GM15510 (cell line): ENCODE measurements around the gene ALG12.
A peak's percentile ranks its signal among the peaks of the same experiment; 100 is the strongest.

Experiments
- POLR2A ChIP-seq: IDR thresholded peaks from 3 replicates; pipeline ENCODE4 v1.6.1; 2011; ENCODE audit warnings: borderline replicate concordance; ENCODE audit not compliant: insufficient read length; ENCODE audit errors: extremely low read depth

The ALG12 gene

GRCh38 chr22:49917974-49918910, at the start of gene ALG12, which contains the start of gene CRELD2:
Gene ALG12 (minus strand): TSS chr22:49918438. CDS start chr22:49913765, 4,673 bp downstream.
Gene CRELD2 (plus strand): TSS chr22:49918634. CDS start chr22:49918770, 136 bp downstream.
- TF ChIP-seq POLR2A, result peak; percentile 82

- TF ChIP-seq POLR2A, result no peak
These were observed 49.5 kb upstream of the ALG12 start for GRCh38 chr22:49967706-49968208.

GRCh38 chr22:49966774-49967705, 48.8 kb upstream of the ALG12 start:
- TF ChIP-seq POLR2A, result no peak

- no peak for TF ChIP-seq POLR2A
These were observed 48.0 kb upstream of the ALG12 start for GRCh38 chr22:49966041-49966773.

- no peak for TF ChIP-seq POLR2A
These were observed 47.1 kb upstream of the ALG12 start for GRCh38 chr22:49965091-49966040.

GRCh38 chr22:49964136-49965090, 46.2 kb upstream of the ALG12 start:
- no peak for TF ChIP-seq POLR2A

GRCh38 chr22:49963647-49964026, 45.4 kb upstream of the ALG12 start:
- peak; percentile 4 for TF ChIP-seq POLR2A

GRCh38 chr22:49962751-49963646, 44.8 kb upstream of the ALG12 start:
- TF ChIP-seq POLR2A, result peak; percentile 12

- TF ChIP-seq POLR2A, result peak; percentile 35
These were observed 43.9 kb upstream of the ALG12 start for GRCh38 chr22:49962012-49962750.

- no peak for TF ChIP-seq POLR2A
These were observed 43.4 kb upstream of the ALG12 start for GRCh38 chr22:49961601-49962011.
